ENCODE measurements around the gene NFKBIB. TPM values are rescaled to one million over a fixed set of nuclear protein-coding genes. Genes with fewer than 3 reads are reported as not detected.

The NFKBIB gene
- total and polyA plus RNA-seq, 2 of the 8 experiments (the other 6 are each of a cell fraction or from before 2014, with no cell fraction given): 37.3 to 44.1 TPM

- TF ChIP-seq POLR2A (IDR thresholded peaks at IDR 0.05; ENCODE audit: control extremely low read depth in 1 of 2, low read depth in 2 of 2, low read length in 2 of 2): no peak
- no peak for TF ChIP-seq CTCF (IDR thresholded peaks at IDR 0.05; ENCODE audit: control extremely low read depth in 1 of 3, insufficient read depth in 1 of 3, low read depth in 1 of 3, low read length in 3 of 3)
Measured at GRCh38 chr19:38911388-38912001, 11.7 kb downstream of the NFKBIB start (continued).

Data from H1 (cell line).